ENCODE measurements around the gene AFF3. TPM values are rescaled to one million over a fixed set of nuclear protein-coding genes. Genes with fewer than 3 reads are reported as not detected.

AFF3 gene
- total RNA-seq, 1 experiment from 2014 or later: not detected

GRCh38 chr2:100041385-100041784 lies 101.0 kb downstream of the AFF3 start:
- TF ChIP-seq CTCF (IDR thresholded peaks at IDR 0.05; ENCODE audit: unreplicated experiment): no peak
- H3K9me3 Mint-ChIP-seq (ENCODE audit: low read depth, unreplicated experiment): no peaks in the 10 kb centered on the region
- H3K4me3 Mint-ChIP-seq (ENCODE audit: low read depth, unreplicated experiment): no peak overlapping the region
- no peaks in the 10 kb centered on the region for H3K36me3 Mint-ChIP-seq (ENCODE audit: insufficient read depth, unreplicated experiment)
- CTCF ChIA-PET: interaction anchor here (1.0 kb wide), 1 partner anchor 19 kb away, joined by 3 read pairs; no protein-coding TSS in a partner anchor
- no peak for DNase-seq
- H3K27me3 Mint-ChIP-seq (ENCODE audit: unreplicated experiment): peaks cover 73% of the 10 kb centered on the region
- H3K27ac Mint-ChIP-seq (ENCODE audit: unreplicated experiment): no peak overlapping the region
- BruUV-seq (replicated peaks): no TSS peak
- no peaks in the 10 kb centered on the region for H3K4me1 Mint-ChIP-seq (ENCODE audit: low read depth, unreplicated experiment)
- intact Hi-C loops (cut with micrococcal nuclease; ENCODE audit: unreplicated experiment): no loop called here

GRCh38 chr2:100040906-100041305 lies 101.5 kb downstream of the AFF3 start:
- no peaks in the 10 kb centered on the region for H3K4me1 Mint-ChIP-seq (ENCODE audit: low read depth, unreplicated experiment)
- BruUV-seq (replicated peaks): no TSS peak
- CTCF ChIA-PET: no interaction called here

DNA sequence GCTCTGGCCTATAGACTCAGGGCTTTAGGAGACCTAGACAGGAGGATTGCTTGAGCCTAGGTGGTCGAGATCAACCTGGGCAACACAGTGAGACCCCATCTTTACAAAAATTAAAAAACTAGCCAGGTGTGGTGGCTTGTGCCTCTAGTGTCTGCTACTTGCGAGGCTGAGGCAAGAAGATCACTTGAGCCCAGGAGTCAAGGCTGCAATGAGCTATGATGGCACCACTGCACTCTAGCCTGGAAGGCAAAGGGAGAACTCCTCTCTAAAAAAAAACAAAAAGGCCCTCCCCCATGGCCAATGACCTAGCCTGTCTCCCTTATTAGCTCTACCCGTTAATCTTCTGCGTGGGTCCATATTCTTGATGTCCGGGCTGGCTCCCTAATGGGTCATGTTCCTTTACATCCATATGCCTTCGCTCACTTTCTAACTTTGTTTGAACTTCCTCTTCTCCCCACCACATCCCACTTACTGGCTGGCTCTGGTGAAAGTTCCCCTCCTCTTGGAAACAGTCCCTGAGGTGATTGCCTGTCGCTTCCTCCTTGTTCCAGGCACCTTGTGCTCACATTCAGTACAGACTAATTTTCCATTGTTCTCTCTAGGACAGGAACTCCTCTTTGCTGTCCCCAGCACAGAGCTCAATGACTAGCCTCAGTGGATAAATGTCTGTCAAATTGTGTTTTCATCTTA lies 103.0 kb downstream of the AFF3 start:
- no TSS peak for BruUV-seq (replicated peaks)
- no peak for TF ChIP-seq CTCF (IDR thresholded peaks at IDR 0.05; ENCODE audit: unreplicated experiment)
- DNase-seq: no peak
- CTCF ChIA-PET: interaction anchor here (0.6 kb wide), 1 partner anchor 122 kb away, joined by 4 read pairs; no protein-coding TSS in a partner anchor
- intact Hi-C loops (cut with micrococcal nuclease; ENCODE audit: unreplicated experiment): no loop called here
- Mint-ChIP-seq H3K4me1 (ENCODE audit: low read depth, unreplicated experiment) (no peaks in the 10 kb centered on the region), H3K27ac (ENCODE audit: unreplicated experiment) (no peak overlapping the region), H3K4me3 (ENCODE audit: low read depth, unreplicated experiment) (no peak overlapping the region), H3K9me3 (ENCODE audit: low read depth, unreplicated experiment) (no peaks in the 10 kb centered on the region), H3K36me3 (ENCODE audit: insufficient read depth, unreplicated experiment) (no peaks in the 10 kb centered on the region), H3K27me3 (ENCODE audit: unreplicated experiment) (peaks cover 68% of the 10 kb centered on the region)

More at GRCh38 chr2:100040906-100041305, 101.5 kb downstream of the AFF3 start:
- H3K27ac Mint-ChIP-seq (ENCODE audit: unreplicated experiment): no peak overlapping the region
- H3K9me3 Mint-ChIP-seq (ENCODE audit: low read depth, unreplicated experiment): no peaks in the 10 kb centered on the region
- H3K27me3 Mint-ChIP-seq (ENCODE audit: unreplicated experiment): peaks cover 73% of the 10 kb centered on the region
- no peaks in the 10 kb centered on the region for H3K36me3 Mint-ChIP-seq (ENCODE audit: insufficient read depth, unreplicated experiment)
- no peak overlapping the region for H3K4me3 Mint-ChIP-seq (ENCODE audit: low read depth, unreplicated experiment)
- intact Hi-C loops (cut with micrococcal nuclease; ENCODE audit: unreplicated experiment): no loop called here
- no peak for TF ChIP-seq CTCF (IDR thresholded peaks at IDR 0.05; ENCODE audit: unreplicated experiment)
- no peak for DNase-seq

DNA sequence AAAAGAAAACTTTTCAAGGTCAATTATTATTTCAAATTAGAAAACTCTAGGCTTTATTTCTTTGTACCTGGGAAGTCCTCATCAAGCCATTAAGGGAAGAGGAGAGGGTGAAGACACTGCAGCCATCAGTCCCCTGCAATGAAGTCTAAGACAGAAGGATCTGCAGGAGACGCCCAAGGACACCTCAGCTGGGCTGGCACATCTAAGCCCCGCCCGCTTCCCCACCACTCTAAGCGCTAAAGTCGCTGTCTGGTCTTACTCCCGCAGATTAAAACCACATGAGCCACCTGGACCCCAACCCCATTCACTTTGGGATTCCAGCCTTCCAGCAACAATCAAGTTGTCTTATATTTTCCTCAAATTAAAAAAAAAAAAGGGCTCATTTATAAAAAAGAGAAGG lies 104.4 kb downstream of the AFF3 start:
- H3K9me3 Mint-ChIP-seq (ENCODE audit: low read depth, unreplicated experiment): no peaks in the 10 kb centered on the region
- H3K36me3 Mint-ChIP-seq (ENCODE audit: insufficient read depth, unreplicated experiment): no peaks in the 10 kb centered on the region
- DNase-seq: no peak
- no peak overlapping the region for H3K27ac Mint-ChIP-seq (ENCODE audit: unreplicated experiment)
- CTCF ChIA-PET: no interaction called here
- intact Hi-C loops (cut with micrococcal nuclease; ENCODE audit: unreplicated experiment): no loop called here
- no peak overlapping the region for H3K4me3 Mint-ChIP-seq (ENCODE audit: low read depth, unreplicated experiment)
- TF ChIP-seq CTCF (IDR thresholded peaks at IDR 0.05; ENCODE audit: unreplicated experiment): no peak
- no peaks in the 10 kb centered on the region for H3K4me1 Mint-ChIP-seq (ENCODE audit: low read depth, unreplicated experiment)
- peaks cover 54% of the 10 kb centered on the region for H3K27me3 Mint-ChIP-seq (ENCODE audit: unreplicated experiment)
- BruUV-seq (replicated peaks): no TSS peak

Data from Calu3 (cell line).